Measurements from ENCODE around the gene PTH.

PTH gene

GRCh38 chr11:13495929-13496328 lies at the start of gene PTH:
Gene PTH (minus strand): TSS chr11:13495997. CDS start chr11:13492855, 3,142 bp downstream.
- no peak for DNase-seq (ENCODE audit: low read depth)

DNA sequence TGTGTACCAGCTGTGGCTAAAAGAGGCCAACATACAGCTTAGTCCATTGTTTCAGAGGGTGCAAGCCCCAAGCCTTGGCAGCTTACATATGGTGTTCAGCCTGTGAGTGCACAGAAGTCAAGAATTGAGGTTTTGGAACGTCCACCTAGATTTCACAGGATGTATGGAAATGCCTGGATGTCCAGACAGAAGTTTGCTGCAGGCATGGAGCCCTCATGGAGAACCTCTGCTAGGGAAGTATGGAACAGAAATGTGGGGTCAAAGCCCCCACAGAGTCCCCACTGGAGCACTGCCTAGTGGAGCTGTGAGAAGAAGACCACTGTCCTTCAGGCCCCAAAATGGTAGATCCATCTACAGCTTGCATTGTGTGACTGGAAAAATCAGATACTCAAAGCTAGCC lies 42.2 kb upstream of the PTH start:
- DNase-seq (ENCODE audit: low read depth): no peak

DNA sequence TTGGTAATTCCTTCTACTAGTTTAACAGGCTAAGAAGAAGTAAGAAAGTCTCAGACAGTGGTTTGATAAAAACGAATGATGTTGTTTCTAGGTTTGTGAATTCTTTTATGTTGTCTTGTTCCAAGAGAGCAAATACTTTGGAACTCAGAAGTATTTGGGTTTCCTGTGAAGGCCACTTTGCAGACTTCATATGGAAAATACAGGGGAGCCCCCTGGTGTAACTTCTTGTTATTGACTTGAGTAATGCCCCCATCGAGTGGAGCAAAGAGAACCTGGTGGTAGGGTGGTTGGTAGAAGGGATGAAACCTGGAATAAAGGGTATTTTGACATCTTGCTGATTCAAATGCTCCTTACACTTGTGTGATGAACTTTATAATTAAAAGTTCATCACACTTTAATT lies 40.0 kb upstream of the PTH start:
- no peak for DNase-seq (ENCODE audit: low read depth)

- DNase-seq (ENCODE audit: low read depth): no peak
Measured at GRCh38 chr11:13534358-13534757, 38.6 kb upstream of the PTH start.

GRCh38 chr11:13525257-13525656 lies 29.5 kb upstream of the PTH start:
- no peak for DNase-seq (ENCODE audit: low read depth)

DNA sequence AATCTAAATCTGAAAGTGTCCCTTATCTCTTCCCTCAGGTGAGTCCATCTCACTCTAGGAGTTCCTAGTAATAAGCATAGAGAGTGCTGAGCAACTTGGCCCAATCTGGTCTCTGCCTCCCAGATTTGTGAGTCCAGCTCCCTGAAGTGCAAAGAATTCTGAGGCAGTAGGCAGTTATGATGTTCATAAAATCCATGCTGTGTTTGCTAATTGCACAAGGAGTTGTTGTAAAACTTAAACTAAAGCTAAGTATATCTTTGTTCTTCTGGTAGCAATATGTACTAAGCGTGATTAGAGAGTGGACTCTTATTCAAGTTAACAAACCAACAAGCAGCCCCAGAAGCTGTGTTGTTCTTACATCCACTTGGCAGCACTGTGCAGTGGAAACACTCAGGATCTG lies 7.6 kb upstream of the PTH start:
- DNase-seq (ENCODE audit: low read depth): no peak

DNA sequence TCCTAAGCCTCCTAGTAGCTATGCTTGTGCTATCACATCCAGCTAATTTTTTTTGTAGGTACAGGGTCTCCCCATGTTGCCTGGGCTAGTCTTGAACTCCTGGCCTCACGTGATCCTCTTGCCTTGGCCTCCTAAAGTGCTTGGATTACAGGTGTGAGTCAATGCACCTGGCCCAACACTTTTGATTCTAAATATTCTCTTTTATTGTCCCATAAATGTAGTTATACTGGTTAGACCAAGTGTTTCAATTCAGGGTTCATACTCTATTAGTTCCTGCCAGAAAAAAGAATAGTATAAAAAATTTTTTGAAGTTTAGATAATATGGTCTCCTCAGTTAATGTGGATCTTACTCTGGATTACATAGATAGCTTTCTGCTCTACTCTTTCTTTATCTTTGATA lies 6.7 kb upstream of the PTH start:
- DNase-seq (ENCODE audit: low read depth): no peak

- DNase-seq (ENCODE audit: low read depth): no peak
Measured at GRCh38 chr11:13494051-13494450, 1.7 kb downstream of the PTH start.

DNA sequence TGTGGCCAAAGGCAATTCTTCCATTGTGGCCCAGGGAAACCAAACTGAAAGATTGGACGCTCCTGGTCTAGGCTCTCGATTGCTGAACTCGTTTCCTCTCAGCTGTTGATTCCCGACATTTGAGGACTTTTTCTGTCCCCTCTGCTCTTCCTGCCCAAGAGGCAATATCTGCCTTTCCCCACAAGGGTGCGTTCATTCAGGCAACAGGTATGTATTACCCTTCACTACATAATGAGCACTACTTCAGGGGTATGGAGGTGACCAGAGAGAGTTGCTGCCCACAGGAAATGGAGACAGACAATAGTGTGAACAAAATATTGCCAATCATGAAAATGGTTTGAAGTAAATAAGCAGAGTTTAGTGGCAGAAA lies 8.2 kb downstream of the PTH start:
- DNase-seq (ENCODE audit: low read depth): no peak

DNA sequence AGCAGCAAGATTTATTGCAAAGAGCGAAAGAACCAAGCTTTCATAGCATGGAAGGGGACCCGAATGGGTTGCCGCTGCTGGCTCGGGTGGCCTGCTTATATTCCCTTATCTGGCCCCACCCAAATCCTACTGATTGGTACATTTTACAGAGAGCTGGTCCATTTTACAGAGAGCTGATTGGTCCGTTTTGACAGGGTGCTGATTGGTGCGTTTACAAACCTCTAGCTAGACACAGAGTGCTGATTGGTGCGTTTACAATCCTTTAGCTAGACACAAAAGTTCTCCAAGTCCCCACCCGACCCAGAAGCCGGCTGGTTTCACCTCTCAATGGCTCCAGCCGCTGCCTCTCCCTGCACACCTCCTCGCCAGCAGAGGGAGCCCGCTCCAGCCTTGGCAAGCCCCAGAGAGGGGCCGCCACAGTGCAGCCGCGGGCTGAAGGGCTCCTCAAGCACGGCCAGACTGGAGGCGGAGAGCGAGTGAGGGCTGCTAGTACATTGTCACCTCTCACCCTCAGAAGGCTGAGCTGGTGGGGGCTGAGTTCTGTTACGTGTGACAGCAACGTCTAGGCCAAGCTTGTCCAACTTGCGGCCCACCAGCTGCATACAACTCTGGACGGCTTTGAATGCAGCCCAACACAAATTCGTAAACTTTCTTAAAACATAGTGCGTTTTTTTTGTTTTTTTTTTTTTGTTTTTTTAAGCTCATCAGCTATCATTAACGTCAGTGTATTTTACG lies 8.7 kb downstream of the PTH start:
- DNase-seq (ENCODE audit: low read depth): no peak

DNA sequence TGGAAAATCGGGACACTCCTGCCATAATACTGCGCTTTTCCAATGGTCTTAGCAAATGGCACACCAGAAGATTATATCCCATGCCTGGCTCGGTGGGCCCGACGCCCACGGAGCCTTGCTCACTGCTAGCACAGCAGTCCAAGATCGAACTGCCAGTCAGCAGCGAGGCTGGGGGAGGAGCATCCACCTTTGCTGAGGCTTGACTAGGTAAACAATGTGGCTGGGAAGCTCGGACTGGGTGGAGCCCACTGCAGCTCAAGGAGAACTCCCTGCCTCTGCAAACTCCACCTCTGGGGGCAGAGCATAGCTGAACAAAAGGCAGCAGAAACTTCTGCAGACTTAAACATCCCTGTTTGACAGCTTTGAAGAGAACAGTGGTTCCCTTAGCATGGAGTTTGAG lies 15.6 kb downstream of the PTH start:
- DNase-seq (ENCODE audit: low read depth): no peak

GRCh38 chr11:13479688-13480087 lies 16.1 kb downstream of the PTH start:
- no peak for DNase-seq (ENCODE audit: low read depth)

- DNase-seq (ENCODE audit: low read depth): no peak
Measured at GRCh38 chr11:13475091-13475490, 20.7 kb downstream of the PTH start.

- DNase-seq (ENCODE audit: low read depth): no peak
Measured at GRCh38 chr11:13473013-13473722, 22.6 kb downstream of the PTH start.

GRCh38 chr11:13468750-13469149 lies 27.0 kb downstream of the PTH start:
- no peak for DNase-seq (ENCODE audit: low read depth)

DNA sequence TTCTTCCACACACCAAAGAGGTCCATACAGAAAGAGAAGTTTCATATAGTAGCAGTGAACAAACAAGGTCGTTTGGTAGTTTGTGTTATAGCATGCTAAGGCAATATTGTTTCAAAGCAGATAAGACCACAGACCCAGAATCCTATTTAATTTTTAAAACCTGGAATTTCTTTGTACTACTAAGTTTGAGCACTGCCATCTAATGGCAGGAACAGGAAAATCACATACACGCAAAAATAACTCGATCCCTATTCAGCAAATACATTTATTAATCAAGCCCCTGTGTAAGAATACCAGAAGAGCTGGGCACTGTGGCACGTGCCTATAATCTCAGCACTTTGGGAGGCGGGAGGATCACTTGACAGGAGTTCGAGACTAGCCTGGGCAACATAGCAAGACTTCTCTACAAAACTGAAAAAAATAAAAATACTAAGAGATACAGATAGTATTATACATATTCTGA lies 29.9 kb downstream of the PTH start:
- no peak for DNase-seq (ENCODE audit: low read depth)

DNA sequence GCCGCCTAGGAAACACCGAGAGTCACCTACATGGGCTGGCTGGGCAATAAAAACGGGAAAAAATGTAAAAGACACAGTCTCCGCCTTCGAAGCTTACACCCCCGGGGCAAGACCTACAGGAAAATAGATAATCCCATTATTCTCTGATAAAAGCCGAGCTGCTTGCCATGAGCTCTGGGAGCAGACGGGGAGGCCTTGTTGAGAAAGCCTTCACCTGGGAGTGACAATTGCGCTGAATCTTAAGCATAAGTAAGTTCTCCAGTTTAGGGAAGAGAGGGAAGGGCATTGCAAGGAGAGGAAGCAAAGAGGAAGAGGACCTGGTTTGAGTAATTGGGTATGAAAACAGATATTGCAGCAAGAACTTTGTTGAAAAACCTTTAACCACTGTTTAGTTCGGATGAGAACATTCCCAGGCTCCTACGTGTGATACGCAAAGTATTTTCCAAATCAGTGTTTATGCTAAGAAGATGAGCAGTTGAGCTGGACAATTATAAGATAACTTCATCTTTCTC lies 32.0 kb downstream of the PTH start:
- DNase-seq (ENCODE audit: low read depth): no peak

- DNase-seq (ENCODE audit: low read depth): peak; percentile 92
Measured at GRCh38 chr11:13462901-13463778, 32.7 kb downstream of the PTH start, which contains the start of gene BTBD10. Gene BTBD10 (minus strand): TSS chr11:13463222. CDS start chr11:13445124, 18,098 bp downstream.

- no peak for DNase-seq (ENCODE audit: low read depth)
Measured at GRCh38 chr11:13462311-13462900, 33.4 kb downstream of the PTH start.

DNA sequence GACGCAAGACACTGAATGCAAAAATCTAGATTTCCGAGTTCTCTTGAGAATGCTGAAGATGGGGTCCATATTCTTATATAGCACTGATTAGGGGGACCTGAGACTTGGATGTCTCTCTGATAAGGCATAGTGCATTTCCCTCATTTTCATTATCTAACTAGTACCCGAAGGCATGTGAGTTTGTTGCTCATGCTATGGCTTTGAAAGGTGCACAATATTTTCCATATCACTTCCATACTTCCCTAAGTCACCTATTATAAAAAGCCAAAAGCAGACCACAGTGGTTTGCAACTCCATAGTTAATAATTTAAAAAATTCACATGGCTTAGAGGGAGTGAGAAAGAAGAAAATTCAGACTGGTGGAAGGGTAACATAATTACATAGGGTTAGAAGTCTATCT lies 34.5 kb downstream of the PTH start:
- DNase-seq (ENCODE audit: low read depth): no peak

DNA sequence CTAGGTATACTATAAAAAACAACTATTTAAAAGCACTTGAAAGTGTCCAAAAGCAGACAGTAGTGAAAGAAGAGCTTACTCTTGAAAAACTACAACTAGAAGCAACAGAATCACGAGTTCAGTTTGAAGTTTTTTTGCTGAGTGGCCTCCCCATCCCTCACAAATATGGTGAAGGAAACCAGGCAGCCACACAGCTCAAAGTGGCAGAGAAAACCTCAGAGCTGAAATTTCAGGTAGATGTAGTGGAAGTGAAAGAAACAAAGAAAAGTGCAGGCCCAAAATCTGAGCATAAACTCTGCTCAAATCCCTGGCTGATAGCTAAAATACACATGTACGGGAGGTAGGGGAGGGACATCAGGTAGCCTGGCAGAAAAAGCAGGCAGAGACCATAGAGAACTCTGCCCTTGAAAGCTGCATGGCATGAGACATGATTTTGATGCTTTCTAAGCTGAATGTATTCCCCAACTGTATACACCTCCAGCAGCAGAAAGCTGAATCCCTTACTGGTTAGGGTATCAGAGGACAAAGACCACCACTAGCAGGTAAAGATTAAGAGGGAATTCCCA lies 44.9 kb downstream of the PTH start:
- no peak for DNase-seq (ENCODE audit: low read depth)

- no peak for DNase-seq (ENCODE audit: low read depth)
Measured at GRCh38 chr11:13449522-13449921, 46.3 kb downstream of the PTH start.
